GM21515 (cell line): ENCODE measurements around the gene ZCCHC3.

Experiments used
- ATAC-seq: cut with Tn5 transposase; IDR thresholded peaks from one replicate; pipeline ENCODE4 v1.9.1; 2021; ENCODE audit not compliant: unreplicated experiment

Gene ZCCHC3

GRCh38 chr20:311609-312008 lies 14.2 kb downstream of the ZCCHC3 start:
- no peak for ATAC-seq

- no peak for ATAC-seq
Observed at GRCh38 chr20:312067-312466, 14.7 kb downstream of the ZCCHC3 start.

- ATAC-seq: no peak
Observed at GRCh38 chr20:312866-313265, 15.5 kb downstream of the ZCCHC3 start.

- ATAC-seq: no peak
Observed at GRCh38 chr20:313402-313801, 16.0 kb downstream of the ZCCHC3 start.

- ATAC-seq: no peak
Observed at GRCh38 chr20:313948-314347, 16.6 kb downstream of the ZCCHC3 start.

- no peak for ATAC-seq
Observed at GRCh38 chr20:316316-317068, 19.1 kb downstream of the ZCCHC3 start.

GRCh38 chr20:324177-325044 lies 27.0 kb downstream of the ZCCHC3 start:
- peak; percentile 49 for ATAC-seq

GRCh38 chr20:325045-325888 lies 27.9 kb downstream of the ZCCHC3 start, which contains the start of gene SOX12:
Gene SOX12 (plus strand): TSS chr20:325552. CDS start chr20:325925, 373 bp downstream.
- ATAC-seq: peak; percentile 72

- ATAC-seq: peak; percentile 4
Observed at GRCh38 chr20:325889-326644, 28.7 kb downstream of the ZCCHC3 start.

GRCh38 chr20:326645-327185 lies 29.3 kb downstream of the ZCCHC3 start:
- ATAC-seq: no peak

- ATAC-seq: no peak
Observed at GRCh38 chr20:327186-328026, 30.0 kb downstream of the ZCCHC3 start.

- no peak for ATAC-seq
Observed at GRCh38 chr20:328027-328974, 30.9 kb downstream of the ZCCHC3 start.

- no peak for ATAC-seq
Observed at GRCh38 chr20:328975-329695, 31.8 kb downstream of the ZCCHC3 start.

GRCh38 chr20:329851-330232 lies 32.5 kb downstream of the ZCCHC3 start:
- no peak for ATAC-seq

- no peak for ATAC-seq
Observed at GRCh38 chr20:330233-331149, 33.1 kb downstream of the ZCCHC3 start.

GRCh38 chr20:334578-334977 lies 37.2 kb downstream of the ZCCHC3 start:
- ATAC-seq: no peak
